OCI-M2 (cell line): ENCODE measurements around the gene TRAPPC12.
"Not testable (repeated sequence)": the region's sequence is repeated elsewhere in the genome, so short reads cannot be mapped to it uniquely, and the experiment has no call there.

Source experiments
- DNase-seq: peaks from one replicate; lab custom pipeline; 2025; ENCODE audit not compliant: unreplicated experiment; lab: John Stamatoyannopoulos, UW

TRAPPC12 gene

DNA sequence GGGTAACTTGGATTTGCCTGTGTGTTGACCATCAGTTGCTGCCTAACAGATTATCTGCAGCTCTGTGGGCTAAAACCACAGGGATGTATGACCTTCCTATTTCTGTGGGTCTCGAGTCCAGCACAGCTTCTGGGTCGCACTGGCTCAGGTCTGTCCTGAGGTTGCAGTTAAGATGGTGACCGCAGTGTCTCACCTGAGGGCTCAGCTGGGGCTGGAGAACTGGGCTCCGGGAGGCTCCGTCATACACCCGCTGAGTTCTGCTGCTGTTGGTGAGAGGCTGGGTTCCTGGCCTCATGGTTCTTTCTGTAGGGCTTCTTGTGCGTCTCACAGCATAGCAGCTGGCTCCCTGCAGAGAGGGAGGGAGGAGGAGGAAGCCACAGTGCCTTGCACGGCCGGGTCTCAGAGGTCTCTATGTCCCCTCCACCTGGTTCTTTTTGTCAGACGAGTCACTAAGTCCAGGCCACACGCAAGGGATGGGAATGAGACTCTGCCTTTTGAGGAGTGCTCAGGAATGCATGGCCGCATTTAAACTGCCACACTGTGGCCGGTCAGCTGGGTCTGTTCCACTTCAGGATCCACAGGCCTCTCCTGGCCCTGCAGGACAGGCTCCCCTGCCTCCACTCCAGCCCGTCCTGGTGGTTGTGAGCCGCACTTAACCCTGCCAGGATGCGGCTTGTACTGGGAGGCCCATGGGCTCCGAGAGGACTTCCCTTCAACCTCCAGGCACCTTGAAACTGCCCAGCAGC, 72.6 kb downstream of the TRAPPC12 start:
- no peak for DNase-seq

DNA sequence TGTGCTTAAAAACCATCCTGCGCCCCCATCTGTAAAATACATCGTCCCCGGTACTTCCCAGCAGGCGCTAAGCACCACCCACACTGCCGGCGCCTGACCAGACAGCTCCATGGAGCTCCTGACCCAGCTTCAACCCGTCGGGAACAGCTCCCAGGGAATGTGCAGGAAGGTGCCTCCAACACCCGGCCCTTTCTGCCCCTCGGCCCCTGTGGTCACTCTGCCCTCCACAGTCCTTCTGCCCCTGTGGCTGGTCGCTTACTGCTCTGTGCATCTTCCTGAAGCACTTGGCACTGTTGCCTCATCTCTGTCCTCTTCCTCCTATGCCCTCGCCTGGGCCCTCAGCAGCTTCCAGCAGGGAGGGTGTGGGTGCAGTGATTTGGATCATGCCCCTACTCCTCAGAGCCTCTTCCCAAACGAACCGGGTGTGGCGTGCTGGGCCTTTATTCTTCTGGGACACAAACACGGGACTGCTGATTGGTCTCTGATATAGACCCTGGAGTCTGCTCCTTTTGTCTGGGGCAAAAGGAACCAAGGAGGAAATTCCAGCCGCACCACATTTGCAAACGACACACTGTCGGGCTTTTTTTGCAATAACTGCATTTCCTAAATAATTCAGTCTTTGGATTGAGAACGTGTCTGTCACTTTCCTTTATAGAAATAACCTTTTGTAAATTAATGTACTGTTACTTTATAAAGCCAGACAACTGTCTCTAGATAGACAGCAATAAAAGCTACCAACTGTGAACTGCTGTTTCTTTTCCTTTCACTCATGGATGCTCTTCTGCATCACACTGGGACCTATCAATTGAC, 73.9 kb downstream of the TRAPPC12 start:
- no peak for DNase-seq

- not testable (repeated sequence) for DNase-seq
These were observed 74.5 kb downstream of the TRAPPC12 start for GRCh38 chr2:3454005-3454404.

GRCh38 chr2:3454802-3455201, 75.3 kb downstream of the TRAPPC12 start:
- DNase-seq, result no peak

DNA sequence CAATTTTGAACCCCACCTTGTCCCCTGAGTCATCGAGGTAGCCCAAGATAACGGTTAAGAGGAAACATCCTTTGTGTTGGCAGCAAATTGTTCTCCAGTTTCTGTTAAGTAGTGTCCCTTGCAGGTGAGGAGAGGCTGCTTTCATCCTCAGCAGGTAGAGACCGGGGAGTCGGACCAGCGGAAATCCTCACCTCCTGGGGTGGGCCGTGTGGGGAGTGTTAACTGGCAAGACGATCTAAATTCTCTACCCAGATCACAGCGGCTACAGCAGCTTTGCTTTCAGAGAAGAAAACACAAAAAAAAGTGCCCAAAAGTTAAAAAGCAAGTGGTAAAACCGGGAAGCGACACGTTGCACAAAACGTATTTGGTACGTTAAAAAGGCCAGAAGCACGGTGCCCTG, 76.6 kb downstream of the TRAPPC12 start:
- DNase-seq, result no peak

GRCh38 chr2:3457524-3458395, 78.3 kb downstream of the TRAPPC12 start:
- DNase-seq, result no peak

DNA sequence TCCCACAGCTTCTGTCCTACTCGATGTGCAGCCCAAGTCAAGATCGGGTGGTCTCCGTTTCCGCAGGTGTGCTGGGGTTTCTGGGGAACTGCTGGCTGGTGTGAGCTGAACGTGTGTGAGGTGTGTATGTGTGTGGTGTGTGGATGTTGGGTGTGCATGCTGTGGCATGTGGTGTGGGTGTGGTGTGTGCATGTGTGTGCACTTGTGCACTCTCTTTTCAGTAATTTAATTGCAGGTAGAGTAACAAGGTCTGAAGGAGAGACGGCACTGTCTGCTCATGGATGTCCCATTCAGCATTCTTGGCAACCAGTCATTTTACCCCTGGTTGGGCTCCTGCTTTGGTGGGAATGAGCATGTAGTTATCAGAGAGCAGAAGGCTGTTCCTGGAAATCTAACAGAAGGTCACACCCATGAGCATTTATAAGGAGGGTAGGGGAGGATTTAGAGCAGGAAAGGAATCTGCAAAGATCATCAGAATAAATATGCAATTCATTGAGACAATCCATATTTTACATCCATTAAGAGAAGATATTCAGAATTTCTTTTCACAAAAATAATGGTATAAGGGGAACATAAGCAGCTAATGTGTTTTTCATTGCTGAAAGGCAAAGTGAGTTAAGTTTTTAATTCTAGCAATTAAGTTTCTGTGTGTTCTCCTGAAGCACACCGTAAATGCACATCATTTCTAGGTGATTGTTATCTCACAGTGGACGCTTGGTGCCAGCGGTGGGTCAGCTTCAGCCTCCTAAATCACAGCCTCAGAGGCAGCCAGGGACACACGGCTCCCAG, 79.1 kb downstream of the TRAPPC12 start:
- DNase-seq, result no peak

DNA sequence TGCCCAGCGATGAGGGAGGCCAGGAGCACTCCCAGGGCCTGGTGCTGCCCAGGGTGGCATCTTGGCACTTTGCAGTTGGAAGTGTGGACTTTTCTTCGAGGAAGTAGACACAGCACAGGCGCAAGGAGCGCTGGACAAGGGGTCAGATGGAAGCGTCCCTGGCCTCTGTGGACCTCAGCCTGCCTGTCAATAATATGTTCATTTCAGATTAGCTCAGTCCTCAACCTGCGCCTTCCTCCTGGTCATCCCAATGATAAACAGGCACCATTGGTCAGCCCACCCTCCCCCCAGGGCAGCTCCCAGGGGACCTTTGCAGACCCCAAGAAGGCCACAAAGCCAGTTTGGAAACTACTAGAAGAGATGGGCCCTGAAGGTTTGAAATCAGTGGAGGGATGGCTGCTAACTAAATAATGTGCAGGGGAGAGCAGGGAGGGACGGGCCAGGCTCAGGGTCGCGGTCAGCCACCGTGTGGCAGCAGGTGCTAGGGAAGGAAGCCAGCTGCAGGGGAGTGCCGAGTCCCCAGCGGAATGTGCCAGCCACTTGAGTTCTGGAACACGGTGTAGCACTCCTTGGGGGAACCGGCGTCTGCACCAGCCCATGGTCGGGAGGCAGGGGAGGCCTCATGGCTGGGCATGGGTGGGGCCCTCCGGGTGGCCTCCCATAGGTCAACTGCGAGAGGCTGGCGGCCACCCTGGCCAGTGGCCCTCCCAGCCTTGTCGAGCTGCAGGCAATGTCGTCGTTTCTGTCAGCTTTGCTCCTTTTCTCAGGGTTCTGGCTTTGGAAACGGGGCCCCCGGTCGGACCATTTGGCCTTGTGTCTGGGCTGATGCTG, 79.9 kb downstream of the TRAPPC12 start:
- no peak for DNase-seq

GRCh38 chr2:3460156-3460555, 80.7 kb downstream of the TRAPPC12 start:
- no peak for DNase-seq

DNA sequence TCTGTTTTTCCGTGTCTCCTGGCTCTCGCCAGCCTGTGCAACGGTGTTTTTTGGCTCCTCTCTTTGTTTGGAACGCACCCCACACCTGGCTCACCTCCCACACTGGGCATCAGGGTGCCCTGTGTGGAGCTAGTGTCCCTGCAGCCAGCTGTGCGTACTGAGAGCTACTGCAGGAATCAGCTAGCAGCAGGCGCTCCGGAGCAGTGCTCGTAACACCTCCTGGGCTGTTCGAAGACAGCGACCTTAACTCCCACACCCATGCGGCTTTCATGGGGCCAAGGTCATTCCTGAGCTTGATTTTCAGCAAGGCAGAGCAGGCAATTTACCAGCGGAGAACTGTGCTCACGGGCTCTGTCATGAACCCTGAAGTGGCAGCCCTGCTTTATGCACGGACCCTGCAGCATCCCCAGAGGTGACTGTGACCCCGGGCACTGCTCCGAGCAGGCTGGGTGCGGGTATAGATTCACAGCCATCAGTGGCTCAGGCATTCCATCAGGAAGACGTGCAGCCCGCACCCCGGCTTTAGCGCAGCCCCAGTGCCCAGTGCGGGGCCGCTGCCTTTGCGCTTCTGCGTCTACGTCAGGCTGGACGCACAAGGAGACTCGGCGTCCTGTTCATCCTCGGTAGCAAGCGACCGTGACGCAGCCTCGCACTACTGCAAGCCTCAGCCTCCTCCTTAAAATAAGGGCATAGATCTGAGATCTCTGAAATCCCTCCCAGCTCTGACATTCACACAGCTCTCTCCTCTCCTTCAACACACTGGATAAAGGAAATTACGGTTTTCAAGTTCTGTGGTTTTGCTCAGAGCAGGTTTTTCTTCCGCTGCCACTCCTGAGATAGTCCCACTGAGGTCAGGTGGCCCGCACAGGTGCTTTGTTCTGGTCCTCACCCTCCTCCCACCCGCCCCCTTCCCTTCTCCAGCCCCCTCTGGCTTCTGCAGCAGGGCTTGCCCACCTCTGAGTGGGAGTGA, 81.6 kb downstream of the TRAPPC12 start:
- DNase-seq, result no peak

- peak; percentile 1 for DNase-seq
These were observed 82.5 kb downstream of the TRAPPC12 start for GRCh38 chr2:3461801-3462492.

DNA sequence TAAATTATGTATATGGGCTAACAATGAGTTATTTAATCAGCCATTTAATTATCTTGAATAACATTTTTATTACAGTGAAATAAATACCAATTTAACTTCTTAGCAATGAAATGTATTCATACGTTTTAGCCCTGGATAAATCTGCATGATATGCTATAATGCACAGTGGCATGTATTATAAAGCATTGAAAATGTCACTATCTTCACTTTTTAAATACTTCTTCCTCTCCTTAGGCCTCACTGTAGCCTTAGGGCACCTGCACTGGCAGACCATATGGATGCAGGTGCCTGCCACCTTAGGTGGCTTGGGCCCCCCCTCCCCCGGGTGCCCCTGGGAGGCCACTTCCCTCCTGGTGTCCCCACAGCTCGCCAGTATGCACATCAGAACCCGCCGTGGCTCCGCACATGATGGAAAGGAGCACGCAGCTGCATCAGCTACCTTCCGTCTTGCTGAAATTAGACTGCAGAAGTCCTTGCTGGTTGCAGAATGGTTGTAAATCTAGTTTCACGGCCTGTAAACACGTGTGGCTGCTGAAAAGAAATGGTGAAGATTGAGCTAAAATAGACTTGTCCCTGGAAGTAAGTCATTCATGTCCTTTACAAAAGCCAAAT, 83.1 kb downstream of the TRAPPC12 start:
- DNase-seq, result no peak

DNA sequence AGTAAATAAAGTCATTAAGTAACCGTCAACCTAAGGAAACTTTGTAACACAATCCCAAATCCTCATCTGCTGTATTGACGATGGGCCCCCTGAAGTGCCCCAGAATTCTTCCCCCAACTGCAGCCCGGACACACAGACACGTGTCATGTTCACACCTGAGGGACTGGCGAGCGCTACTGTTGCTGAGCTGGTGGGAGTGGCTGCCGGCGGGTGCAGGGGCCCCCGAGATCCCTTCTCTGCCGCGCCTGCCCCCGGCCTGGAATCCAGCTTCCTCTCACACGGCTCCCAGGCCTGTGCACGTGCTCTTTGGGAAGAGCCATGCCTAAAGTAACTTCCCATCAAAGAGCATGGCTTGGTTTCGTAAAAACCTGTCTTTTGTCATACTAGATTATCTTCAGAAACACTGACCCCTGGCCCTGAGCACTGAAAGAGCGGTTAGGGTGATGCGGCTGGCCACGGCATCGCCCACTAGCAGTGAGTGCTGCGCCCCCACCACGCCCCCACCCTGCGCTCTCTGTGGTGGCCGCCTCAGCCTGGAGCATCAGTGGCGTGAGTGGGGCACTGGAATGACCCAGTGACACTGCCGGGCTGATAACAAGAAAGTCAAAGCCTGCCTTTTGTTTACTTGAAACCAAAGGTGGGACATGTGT, 83.8 kb downstream of the TRAPPC12 start:
- DNase-seq, result no peak

- no peak for DNase-seq
These were observed 84.5 kb downstream of the TRAPPC12 start for GRCh38 chr2:3463944-3464343.

GRCh38 chr2:3464401-3465005, 85.0 kb downstream of the TRAPPC12 start:
- no peak for DNase-seq

DNA sequence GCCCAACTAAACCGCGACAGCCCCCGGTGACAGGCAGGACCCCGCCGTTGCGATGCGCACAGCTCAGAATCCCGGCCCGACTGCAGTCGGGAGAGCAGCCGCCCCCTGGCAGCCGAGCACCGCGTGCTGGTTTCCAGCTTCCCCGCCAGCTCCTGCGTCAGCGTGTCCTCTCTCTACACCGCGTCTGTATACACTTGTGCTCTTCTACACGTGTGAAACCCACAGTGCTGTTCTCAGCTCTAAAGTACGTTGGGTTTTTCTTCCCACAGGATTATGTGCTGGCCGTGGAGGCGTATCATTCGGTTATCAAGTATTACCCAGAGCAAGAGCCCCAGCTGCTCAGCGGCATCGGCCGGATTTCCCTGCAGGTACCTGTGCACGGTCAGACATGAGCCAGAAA, 85.8 kb downstream of the TRAPPC12 start:
- DNase-seq, result no peak
